Common myeloid progenitor, CD34-positive (primary cell): ENCODE measurements around the gene MS4A13.
"Not testable (repeated sequence)": the region's sequence is repeated elsewhere in the genome, so short reads cannot be mapped to it uniquely, and the experiment has no call there.

ENCODE experiments used
- CTCF ChIA-PET: fragments of 350-600 bp; sonication (Branson Sonifier 250); formaldehyde crosslinking; loops from one replicate; lab custom pipeline; 2021; ENCODE audit warnings: antibody characterized with exemption; lab: Charles Lee
- POLR2A ChIA-PET: fragments of 350-600 bp; sonication (Branson Sonifier 250); formaldehyde crosslinking; loops from one replicate; lab custom pipeline; 2021; ENCODE audit warnings: antibody characterized with exemption; lab: Charles Lee
- DNase-seq, 3 donors: peaks; one replicate each; pipeline versions ENCODE4 v3.0.0 to v3.0.0-alpha.2; 2013
- H3K27ac ChIP-seq, 2 experiments: 1 replicate in 1 of 2; 2 replicates in 1 of 2; pipeline ENCODE4 v1.7.0; 2013; ENCODE audit warnings: inconsistent platforms in 2 of 2, low read length in 2 of 2, mild to moderate bottlenecking in 2 of 2, low read depth in 1 of 2, moderate library complexity in 1 of 2; ENCODE audit not compliant: severe bottlenecking in 2 of 2, insufficient read depth in 1 of 2, poor library complexity in 1 of 2
- H3K27me3 ChIP-seq, 5 experiments: replicated peaks in 2 of 5; 1 replicate in 3 of 5; 2 replicates in 2 of 5; pipeline versions ENCODE4 v1.6.1 to v1.7.0; 2013; ENCODE audit warnings: low read length in 4 of 5, mild to moderate bottlenecking in 2 of 5, moderate library complexity in 2 of 5, inconsistent platforms in 1 of 5; ENCODE audit not compliant: insufficient read depth in 5 of 5, control insufficient read depth in 4 of 5
- H3K36me3 ChIP-seq, 4 experiments: 1 replicate in 2 of 4; 2 replicates in 2 of 4; pipeline versions ENCODE4 v1.6.1 to v1.7.0; 2013; ENCODE audit warnings: low read length in 3 of 4, control low read depth in 1 of 4, mild to moderate bottlenecking in 1 of 4; ENCODE audit not compliant: control insufficient read depth in 4 of 4, insufficient read depth in 4 of 4
- H3K4me1 ChIP-seq, 4 experiments: 1 replicate in 3 of 4; 2 replicates in 1 of 4; pipeline versions ENCODE4 v1.6.1 to v1.7.1; 2013; ENCODE audit warnings: low read length in 3 of 4, mild to moderate bottlenecking in 3 of 4, control low read depth in 1 of 4, inconsistent platforms in 1 of 4, moderate library complexity in 1 of 4; ENCODE audit not compliant: control insufficient read depth in 4 of 4, insufficient read depth in 4 of 4; ENCODE audit errors: control extremely low read depth in 1 of 4
- H3K4me3 ChIP-seq, 7 experiments: 1 replicate in 4 of 7; 2 replicates in 3 of 7; pipeline versions ENCODE4 v1.5.1 to v1.7.0; 2013; ENCODE audit warnings: mild to moderate bottlenecking in 7 of 7, low read length in 6 of 7, moderate library complexity in 6 of 7, inconsistent platforms in 2 of 7, low read depth in 2 of 7, control low read depth in 1 of 7; ENCODE audit not compliant: insufficient read depth in 4 of 7, control insufficient read depth in 1 of 7; ENCODE audit errors: extremely low read depth in 1 of 7
- H3K9me3 ChIP-seq, 5 experiments: 1 replicate in 4 of 5; 2 replicates in 1 of 5; pipeline versions ENCODE4 v1.6.1 to v1.7.1; 2013; ENCODE audit warnings: low read length in 4 of 5, mild to moderate bottlenecking in 2 of 5, inconsistent platforms in 1 of 5, low read depth in 1 of 5, moderate library complexity in 1 of 5; ENCODE audit not compliant: control insufficient read depth in 4 of 5, insufficient read depth in 2 of 5; ENCODE audit errors: control extremely low read depth in 1 of 5
- WGBS: methylation state at CpG from one replicate; pipeline ENCODE4 v1.1.5; 2013; ENCODE audit not compliant: insufficient coverage; 5-methylcytosine and 5-hydroxymethylcytosine counted together

Gene MS4A13

DNA sequence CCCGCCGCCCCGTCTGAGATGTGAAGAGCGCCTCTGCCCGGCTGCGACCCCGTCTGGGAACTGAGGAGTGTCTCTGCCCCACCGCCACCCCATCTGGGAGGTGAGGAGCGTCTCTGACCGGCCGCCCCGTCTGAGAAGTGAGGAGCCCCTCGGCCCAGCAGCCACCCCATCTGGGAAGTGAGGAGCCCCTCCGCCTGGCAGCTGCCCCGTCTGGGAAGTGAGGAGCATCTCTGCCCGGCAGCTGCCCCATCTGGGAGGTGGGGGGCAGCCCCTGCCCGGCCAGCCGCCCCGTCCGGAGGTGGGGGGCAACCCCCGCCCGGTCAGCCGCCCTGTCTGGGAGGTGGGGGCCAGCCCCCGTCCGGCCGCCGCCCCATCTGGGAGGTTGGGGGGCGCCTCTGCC is 5.0 kb upstream of the MS4A13 start:
- H3K4me3 ChIP-seq, H3K9me3 ChIP-seq, POLR2A ChIA-PET, H3K27me3 ChIP-seq, H3K4me1 ChIP-seq, H3K27ac ChIP-seq, H3K36me3 ChIP-seq, DNase-seq: not testable (repeated sequence)
- CTCF ChIA-PET: interaction anchor here (1.5 kb wide), 1 partner anchor 26 kb away, joined by 3 read pairs; no protein-coding TSS in a partner anchor
- 93% methylated on average over 16 of the region's 28 CpGs for WGBS

DNA sequence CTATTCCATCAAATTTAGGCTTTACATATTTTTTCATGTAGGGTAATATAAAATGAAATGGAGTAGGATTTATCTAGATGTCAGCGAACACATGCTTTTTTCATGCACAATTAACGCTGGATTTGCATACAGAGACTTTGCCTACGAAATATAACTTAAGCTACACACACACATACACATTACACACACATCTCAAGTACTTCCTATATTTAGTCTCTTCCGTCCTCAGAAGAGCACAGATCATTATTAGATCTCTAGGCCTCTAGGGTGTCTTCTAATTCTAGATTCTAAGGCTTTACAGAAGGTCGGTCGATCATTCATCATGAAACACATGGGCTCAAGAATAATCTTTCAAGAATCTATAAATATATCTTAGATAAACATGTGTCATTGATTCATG is 3.8 kb upstream of the MS4A13 start:
- Histone ChIP-seq H3K4me3 (no peak overlapping the region), H3K9me3 (no peaks in the 10 kb centered on the region), H3K4me1 (no peaks in the 10 kb centered on the region), H3K27ac (no peak overlapping the region), H3K36me3 (no peaks in the 10 kb centered on the region), H3K27me3 (no peaks in the 10 kb centered on the region)
- ChIA-PET POLR2A (no interaction called here), CTCF (no interaction called here)
- no peak for DNase-seq
- WGBS: 63% methylated on average over 3 of the region's 6 CpGs

DNA sequence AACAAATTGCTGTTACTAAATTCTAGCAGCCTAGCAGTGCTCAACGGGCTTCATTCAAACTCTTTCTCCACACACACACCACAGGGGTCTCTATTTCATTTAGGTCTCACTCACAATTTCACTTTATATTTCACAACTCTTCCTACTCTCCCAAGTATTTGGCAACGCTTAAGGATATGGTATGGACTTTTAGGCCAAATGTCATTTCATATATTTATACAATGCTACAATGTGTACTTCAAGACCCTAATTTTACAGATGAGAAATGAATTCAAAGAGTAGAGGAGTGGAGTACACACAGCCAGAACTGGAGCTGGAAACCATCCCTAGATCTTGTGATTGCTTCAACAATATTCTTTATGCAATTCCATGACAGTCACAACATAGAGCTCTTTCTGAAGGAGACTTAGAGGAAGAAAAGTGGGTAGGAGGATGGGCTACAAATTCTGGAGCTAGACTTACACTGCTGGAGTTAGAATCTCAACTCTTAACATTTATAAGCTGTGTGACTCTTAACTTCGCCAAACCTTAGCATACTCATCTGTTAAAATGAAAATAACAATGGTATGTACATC is 2.5 kb upstream of the MS4A13 start:
- Histone ChIP-seq H3K9me3 (no peaks in the 10 kb centered on the region), H3K27me3 (no peaks in the 10 kb centered on the region), H3K27ac (no peak overlapping the region), H3K4me3 (no peak overlapping the region), H3K4me1 (no peaks in the 10 kb centered on the region), H3K36me3 (no peaks in the 10 kb centered on the region)
- DNase-seq: no peak
- ChIA-PET POLR2A (no interaction called here), CTCF (interaction anchor here (0.6 to 0.9 kb wide), 2 partner anchors 9 to 150 kb away, joined by 3 read pairs; no protein-coding TSS in a partner anchor)
- WGBS: 83% methylated on average over 1 of the region's 3 CpGs

DNA sequence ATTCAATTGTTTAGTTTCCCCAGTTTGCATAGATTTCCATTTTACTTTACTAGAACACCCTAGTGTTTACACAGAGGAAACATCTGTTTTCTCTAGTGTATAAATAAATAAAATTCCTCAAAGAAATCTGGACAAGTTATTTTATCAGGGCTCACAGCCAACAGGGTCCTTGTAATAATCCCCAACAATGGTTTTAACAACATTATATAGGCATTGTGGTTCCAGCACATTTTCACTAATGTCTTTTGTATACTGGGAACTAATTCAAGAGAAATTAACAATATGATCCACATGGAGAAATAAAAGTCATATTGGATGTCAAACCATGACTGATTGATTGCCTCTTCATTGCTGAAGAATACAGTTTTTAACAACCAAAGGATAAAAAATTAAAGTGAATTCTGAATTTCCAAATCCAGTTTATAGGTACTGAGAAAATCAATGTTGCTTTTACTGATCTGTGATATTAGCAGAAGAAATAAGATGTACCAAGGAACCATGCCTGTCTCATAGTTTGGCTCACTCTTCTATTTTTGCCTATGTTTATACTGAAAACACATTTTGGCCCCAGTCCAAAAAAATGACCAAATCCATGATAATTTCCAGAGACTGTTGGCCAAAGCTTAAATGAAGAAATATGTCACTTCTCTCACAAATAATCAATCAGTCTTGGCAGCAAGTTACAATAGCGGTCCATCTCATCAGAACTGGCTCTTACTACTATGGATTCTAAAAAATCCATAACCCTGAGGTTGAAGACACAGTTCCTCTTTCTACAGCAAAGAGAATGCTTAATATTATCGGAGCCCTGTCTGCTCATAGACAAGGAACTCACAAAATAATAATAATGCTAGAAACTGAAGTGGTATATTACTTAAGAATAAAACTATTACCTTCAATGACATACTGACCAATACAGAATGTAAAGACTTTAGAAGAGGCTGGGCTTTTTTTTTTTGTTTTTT is 1.4 kb upstream of the MS4A13 start:
- no peaks in the 10 kb centered on the region for H3K4me1 ChIP-seq
- POLR2A ChIA-PET: no interaction called here
- 100% methylated on average over 1 of the region's 2 CpGs for WGBS
- no peaks in the 10 kb centered on the region for H3K36me3 ChIP-seq
- CTCF ChIA-PET: no interaction called here
- H3K27me3 ChIP-seq: no peaks in the 10 kb centered on the region
- H3K27ac ChIP-seq: no peak overlapping the region
- peak in 2 of 3 donors; percentile 28 to 40 for DNase-seq
- H3K9me3 ChIP-seq: no peaks in the 10 kb centered on the region
- no peak overlapping the region for H3K4me3 ChIP-seq

DNA sequence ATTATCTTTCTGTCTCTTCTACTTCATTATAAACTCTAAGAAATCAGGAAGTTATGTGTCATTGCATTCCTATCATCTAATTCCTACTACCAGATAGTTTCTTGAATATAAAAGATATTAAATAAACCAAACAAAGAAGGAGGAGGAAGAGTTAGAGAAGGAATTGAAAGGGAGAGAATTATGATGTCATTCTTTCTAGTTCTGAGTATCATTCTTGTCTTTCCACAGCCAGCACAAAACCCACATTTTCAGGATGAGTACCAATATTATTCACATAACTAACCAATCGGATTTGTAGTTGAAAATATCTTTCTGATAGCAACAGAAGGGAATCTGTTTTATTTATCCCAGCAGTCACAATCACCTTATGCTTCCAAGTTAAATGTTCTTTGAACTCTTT is 13.3 kb downstream of the MS4A13 start:
- Histone ChIP-seq H3K27ac (no peak overlapping the region), H3K9me3 (peaks cover 0 to 2% (median 0%) of the 10 kb centered on the region in 5 experiments), H3K36me3 (no peaks in the 10 kb centered on the region), H3K4me1 (peaks cover 0 to 5% (median 2%) of the 10 kb centered on the region in 4 experiments), H3K4me3 (no peak overlapping the region), H3K27me3 (no peaks in the 10 kb centered on the region)
- DNase-seq: no peak
- ChIA-PET CTCF (interaction anchor here (0.8 kb wide), 1 partner anchor 26 kb away, joined by 3 read pairs; no protein-coding TSS in a partner anchor), POLR2A (no interaction called here)
- WGBS: no CpG with 5 or more reads among the region's 1 CpG

DNA sequence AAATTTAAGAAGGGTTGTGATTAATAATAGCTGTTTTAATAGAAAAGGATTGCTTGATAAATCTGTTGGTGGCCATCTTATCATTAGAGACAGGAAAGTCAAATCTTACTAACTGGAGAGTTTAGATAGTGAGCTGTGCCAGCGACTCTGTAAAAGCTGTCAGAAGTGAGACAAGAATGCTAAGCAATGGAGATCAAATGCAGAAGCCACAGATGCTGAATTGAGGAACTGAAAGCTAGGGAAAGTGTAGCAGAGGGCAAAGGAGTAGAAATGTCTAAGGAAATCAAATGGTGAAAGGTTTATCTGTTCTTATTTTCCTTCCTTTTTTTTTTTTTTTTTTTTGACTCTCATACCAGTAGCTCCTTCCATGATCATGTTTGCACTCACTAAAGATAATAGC is 13.7 kb downstream of the MS4A13 start:
- ChIA-PET POLR2A (interaction anchor here (0.7 kb wide), 1 partner anchor 20 kb away, joined by 4 read pairs; no protein-coding TSS in a partner anchor), CTCF (interaction anchor here (0.8 to 1.1 kb wide), 2 partner anchors 27 to 178 kb away, joined by 3 read pairs; no protein-coding TSS in a partner anchor)
- H3K27me3 ChIP-seq: no peaks in the 10 kb centered on the region
- peaks cover 0 to 5% (median 2%) of the 10 kb centered on the region in 4 experiments for H3K4me1 ChIP-seq
- peak; percentile 22 to 84 (median 76) for DNase-seq
- no peak overlapping the region for H3K27ac ChIP-seq
- 0% methylated on average over 1 of the region's 1 CpG for WGBS
- H3K36me3 ChIP-seq: no peaks in the 10 kb centered on the region
- H3K9me3 ChIP-seq: peaks cover 0 to 2% (median 0%) of the 10 kb centered on the region in 5 experiments
- no peak overlapping the region for H3K4me3 ChIP-seq
